PC-9 (cell line): ENCODE data around the gene IRF7. TPM values are rescaled to one million over a fixed set of nuclear protein-coding genes. Genes with fewer than 3 reads are reported as not detected.

Experiments
- BruUV-seq: library from RNA; stranded (reverse); fragments of 400-500 nt; replicated peaks from 2 replicates; lab custom pipeline; 2021; lab: Mats Ljungman, UMichigan
- CTCF ChIA-PET: fragments of 300-600 bp; sonication (Branson Sonifier 250); formaldehyde crosslinking; loops from one replicate; lab custom pipeline; 2022; ENCODE audit warnings: antibody characterized with exemption; lab: Charles Lee
- POLR2A ChIA-PET: fragments of 300-600 bp; sonication (Branson Sonifier 250); formaldehyde crosslinking; loops from one replicate; lab custom pipeline; 2022; ENCODE audit warnings: antibody characterized with exemption; ENCODE audit not compliant: unreplicated experiment; lab: Charles Lee
- DNase-seq, 2 experiments: peaks; one replicate each; pipeline versions ENCODE4 v3.0.0 to v3.0.0-alpha.2; 2015 to 2022; ENCODE audit warnings: mixed read lengths in 1 of 2
- H2AFZ ChIP-seq: fragments of 200-600 bp; sonication (generic); 2 replicates; pipeline ENCODE4 v1.8.1; 2017; ENCODE audit warnings: antibody characterized with exemption
- H3F3A ChIP-seq: fragments of 200-600 bp; sonication (generic); 2 replicates; pipeline ENCODE4 v1.8.1; 2017; ENCODE audit warnings: antibody characterized with exemption, mild to moderate bottlenecking, low read depth; ENCODE audit not compliant: insufficient read depth
- H3K27ac ChIP-seq: fragments of 200-600 bp; sonication (generic); 2 replicates; pipeline ENCODE4 v1.6.1; 2016; ENCODE audit warnings: mixed run types
- H3K27me3 ChIP-seq: fragments of 200-600 bp; sonication (generic); 2 replicates; pipeline ENCODE4 v1.6.1; 2016; ENCODE audit warnings: low read depth, mixed run types; ENCODE audit not compliant: insufficient read depth
- H3K36me3 ChIP-seq: fragments of 200-600 bp; sonication (generic); 2 replicates; pipeline ENCODE4 v1.6.1; 2016; ENCODE audit warnings: low read depth, mixed run types
- H3K4me1 ChIP-seq: fragments of 200-600 bp; sonication (generic); replicated peaks from 2 replicates; pipeline ENCODE4 v1.6.1; 2016; ENCODE audit warnings: mixed run types; ENCODE audit not compliant: insufficient read depth
- H3K4me2 ChIP-seq: fragments of 200-600 bp; sonication (generic); 2 replicates; pipeline ENCODE4 v1.6.1; 2017; ENCODE audit warnings: mixed run types
- H3K4me3 ChIP-seq: fragments of 200-600 bp; sonication (generic); 2 replicates; pipeline ENCODE4 v1.6.1; 2016; ENCODE audit warnings: mixed run types
- H3K79me2 ChIP-seq: fragments of 200-600 bp; sonication (generic); 2 replicates; pipeline ENCODE4 v1.6.1; 2017; ENCODE audit warnings: low read depth, mixed run types
- H3K9me2 ChIP-seq: fragments of 200-600 bp; sonication (generic); 2 replicates; pipeline ENCODE4 v1.8.1; 2017; ENCODE audit warnings: mild to moderate bottlenecking; ENCODE audit not compliant: insufficient read depth
- H3K9me3 ChIP-seq: fragments of 200-600 bp; sonication (generic); 2 replicates; pipeline ENCODE4 v1.8.1; 2016; ENCODE audit warnings: low read depth; ENCODE audit not compliant: insufficient read depth
- H4K20me1 ChIP-seq: fragments of 200-600 bp; sonication (generic); 2 replicates; pipeline ENCODE4 v1.8.1; 2017; ENCODE audit not compliant: insufficient read depth
- EZH2 ChIP-seq: fragments of 200-600 bp; sonication (generic); IDR thresholded peaks from 2 replicates; pipeline ENCODE4 v1.8.0; 2017; ENCODE audit warnings: antibody characterized with exemption, low read depth
- intact Hi-C: fragments of 100-400 bp; cut with micrococcal nuclease; formaldehyde crosslinking; loops from one replicate; pipeline ENCODE4 v1.10.0; 2022; ENCODE audit not compliant: unreplicated experiment
- total RNA-seq: library from RNA; stranded (reverse); gene quantifications from 2 replicates; pipeline ENCODE4 v1.2.3, GENCODE V29; 2021
- TF ChIP-seq, protein P1 (sequence below): fragments of 200-600 bp; sonication (generic); conservative IDR thresholded peaks from 2 replicates; pipeline ENCODE4 v1.6.1; 2017; ENCODE audit warnings: mixed run types, antibody characterized with exemption, mild to moderate bottlenecking, moderate library complexity

IRF7 gene
- total RNA-seq, 1 experiment from 2014 or later = 10.7 TPM

DNA sequence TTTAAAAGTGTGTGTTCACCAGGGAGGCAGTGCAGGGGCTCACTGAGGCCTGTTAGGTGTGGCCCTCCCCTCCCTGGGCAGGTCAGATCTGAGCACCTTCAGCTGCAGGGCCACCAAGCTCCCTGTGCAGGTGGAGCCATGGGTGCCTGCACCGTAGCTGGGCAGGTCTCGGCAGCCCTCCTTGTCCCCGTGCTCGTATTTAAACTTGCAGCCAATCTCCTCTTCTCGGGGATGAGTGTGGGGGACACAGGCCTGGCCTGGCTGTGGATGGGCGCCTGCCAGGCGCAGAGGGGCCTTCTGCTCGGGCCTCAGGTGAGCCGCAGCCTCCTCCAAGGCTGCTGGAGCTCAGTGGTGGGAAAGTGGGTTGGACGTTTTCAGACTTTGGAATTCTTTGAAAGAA lies 20.4 kb downstream of the IRF7 start:
- Histone ChIP-seq H3K4me2 (no peak overlapping the region), H3K36me3 (no peaks in the 10 kb centered on the region), H3K27me3 (no peaks in the 10 kb centered on the region), H3F3A (no peaks in the 10 kb centered on the region), H3K9me3 (no peaks in the 10 kb centered on the region), H2AFZ (no peak overlapping the region), H3K79me2 (no peaks in the 10 kb centered on the region), H3K4me3 (no peak overlapping the region), H3K9me2 (no peaks in the 10 kb centered on the region), H3K27ac (no peak overlapping the region), H3K4me1 (no peaks in the 10 kb centered on the region), H4K20me1 (peaks cover 10% of the 10 kb centered on the region)
- DNase-seq = no peak
- no TSS peak for BruUV-seq
- ChIA-PET POLR2A (no interaction called here), CTCF (no interaction called here)
- TF ChIP-seq, protein P1, sequence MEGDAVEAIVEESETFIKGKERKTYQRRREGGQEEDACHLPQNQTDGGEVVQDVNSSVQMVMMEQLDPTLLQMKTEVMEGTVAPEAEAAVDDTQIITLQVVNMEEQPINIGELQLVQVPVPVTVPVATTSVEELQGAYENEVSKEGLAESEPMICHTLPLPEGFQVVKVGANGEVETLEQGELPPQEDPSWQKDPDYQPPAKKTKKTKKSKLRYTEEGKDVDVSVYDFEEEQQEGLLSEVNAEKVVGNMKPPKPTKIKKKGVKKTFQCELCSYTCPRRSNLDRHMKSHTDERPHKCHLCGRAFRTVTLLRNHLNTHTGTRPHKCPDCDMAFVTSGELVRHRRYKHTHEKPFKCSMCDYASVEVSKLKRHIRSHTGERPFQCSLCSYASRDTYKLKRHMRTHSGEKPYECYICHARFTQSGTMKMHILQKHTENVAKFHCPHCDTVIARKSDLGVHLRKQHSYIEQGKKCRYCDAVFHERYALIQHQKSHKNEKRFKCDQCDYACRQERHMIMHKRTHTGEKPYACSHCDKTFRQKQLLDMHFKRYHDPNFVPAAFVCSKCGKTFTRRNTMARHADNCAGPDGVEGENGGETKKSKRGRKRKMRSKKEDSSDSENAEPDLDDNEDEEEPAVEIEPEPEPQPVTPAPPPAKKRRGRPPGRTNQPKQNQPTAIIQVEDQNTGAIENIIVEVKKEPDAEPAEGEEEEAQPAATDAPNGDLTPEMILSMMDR = no peak
- intact Hi-C loops = no loop called here

DNA sequence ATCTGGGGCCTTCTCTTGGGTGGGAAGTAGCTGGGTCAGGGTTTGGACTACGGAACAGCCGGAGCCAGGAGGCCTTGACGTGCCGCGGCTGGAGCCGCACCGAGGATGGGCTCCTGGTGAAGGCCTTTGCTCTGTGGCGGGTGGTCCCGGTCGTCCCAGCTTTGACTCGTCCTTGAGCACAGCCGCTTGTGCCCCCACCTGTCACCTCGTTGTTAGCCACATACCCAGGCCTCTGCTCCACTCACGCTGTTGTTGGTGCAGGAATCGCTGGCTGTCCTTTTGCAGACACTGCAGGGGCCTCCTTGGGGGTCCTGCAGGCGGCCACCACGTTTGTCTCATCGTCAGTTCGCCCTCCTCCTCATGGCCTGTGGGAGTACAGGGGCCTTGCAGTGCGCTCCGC lies 22.4 kb downstream of the IRF7 start:
- intact Hi-C loops = no loop called here
- H3K36me3 ChIP-seq = no peaks in the 10 kb centered on the region

DNA sequence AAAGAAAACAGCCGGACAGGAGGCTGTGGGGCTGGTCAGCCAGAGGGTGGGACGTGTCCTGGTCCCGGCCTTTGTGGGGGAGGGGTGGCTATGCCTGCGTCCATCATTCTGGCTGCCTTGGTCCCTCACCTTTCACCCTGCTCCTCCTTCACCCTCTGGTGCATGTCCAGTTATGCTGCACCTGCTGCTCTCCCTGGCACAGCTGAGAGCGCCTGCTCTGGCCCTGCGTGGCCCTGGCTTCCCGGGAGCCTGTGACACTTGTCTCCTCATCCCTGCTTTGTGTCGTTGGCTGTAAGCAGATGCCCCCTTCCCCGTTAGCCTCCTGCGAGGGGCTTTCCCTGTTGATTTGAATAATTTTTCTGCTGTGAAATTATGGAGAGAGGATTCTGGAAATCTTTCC lies 22.8 kb downstream of the IRF7 start:
- Histone ChIP-seq H3K79me2 (no peaks in the 10 kb centered on the region), H4K20me1 (peaks cover 10% of the 10 kb centered on the region), H3K36me3 (no peaks in the 10 kb centered on the region), H3F3A (no peaks in the 10 kb centered on the region; the same call in 1 of the 2 replicates), H3K4me2 (no peak overlapping the region), H3K4me1 (no peaks in the 10 kb centered on the region), H3K4me3 (no peak overlapping the region), H3K9me2 (no peaks in the 10 kb centered on the region), H3K27me3 (no peaks in the 10 kb centered on the region), H2AFZ (no peak overlapping the region), H3K9me3 (no peaks in the 10 kb centered on the region), H3K27ac (no peak overlapping the region)
- no TSS peak for BruUV-seq
- TF ChIP-seq, protein P1 = no peak
- POLR2A ChIA-PET = no interaction called here
- CTCF ChIA-PET = no interaction called here
- no peak for DNase-seq
- intact Hi-C loops = no loop called here

More for the DNA sequence above, 22.4 kb downstream of the IRF7 start:
- no peaks in the 10 kb centered on the region for H3K4me1 ChIP-seq
- H3K9me3 ChIP-seq = no peaks in the 10 kb centered on the region
- H3K27ac ChIP-seq = no peak overlapping the region
- no TSS peak for BruUV-seq
- H3K9me2 ChIP-seq = no peaks in the 10 kb centered on the region
- no peak overlapping the region for H3K4me3 ChIP-seq
- no peak overlapping the region for H3K4me2 ChIP-seq
- POLR2A ChIA-PET = no interaction called here
- no peaks in the 10 kb centered on the region for H3K79me2 ChIP-seq
- CTCF ChIA-PET = no interaction called here
- H4K20me1 ChIP-seq = peaks cover 10% of the 10 kb centered on the region
- no peak overlapping the region for H2AFZ ChIP-seq
- TF ChIP-seq, protein P1 = no peak
- TF ChIP-seq EZH2 = no peak
- H3K27me3 ChIP-seq = no peaks in the 10 kb centered on the region
- no peak for DNase-seq
- no peaks in the 10 kb centered on the region; the same call in 1 of the 2 replicates for H3F3A ChIP-seq
